Liver (tissue), 9 donors: ENCODE data around the gene COL6A3. TPM values are rescaled to one million over a fixed set of nuclear protein-coding genes. Genes with fewer than 3 reads are reported as not detected.

ENCODE experiments used
- DNase-seq: peaks from one replicate; pipeline ENCODE4 v3.0.0-alpha.2; 2017; ENCODE audit warnings: low spot score
- H3K27ac ChIP-seq, 2 donors: one replicate each; pipeline ENCODE4 v1.7.0; 2013; ENCODE audit warnings: inconsistent platforms in 2 of 2, low read length in 2 of 2, control low read depth in 1 of 2, low read depth in 1 of 2, mild to moderate bottlenecking in 1 of 2
- H3K27me3 ChIP-seq, 4 donors: one replicate each; pipeline versions ENCODE4 v1.6.1 to v1.7.0; 2013; ENCODE audit warnings: low read length in 3 of 4, inconsistent platforms in 1 of 4, mild to moderate bottlenecking in 1 of 4, moderate library complexity in 1 of 4; ENCODE audit not compliant: control insufficient read depth in 4 of 4, insufficient read depth in 4 of 4
- H3K36me3 ChIP-seq, 4 donors: one replicate each; pipeline versions ENCODE4 v1.6.1 to v1.7.0; 2013; ENCODE audit warnings: low read length in 3 of 4, mild to moderate bottlenecking in 3 of 4, low read depth in 1 of 4, moderate library complexity in 1 of 4; ENCODE audit not compliant: control insufficient read depth in 4 of 4, insufficient read depth in 3 of 4
- H3K4me1 ChIP-seq, 4 donors: one replicate each; pipeline versions ENCODE4 v1.6.1 to v1.7.0; 2013; ENCODE audit warnings: low read length in 3 of 4, mild to moderate bottlenecking in 3 of 4, moderate library complexity in 1 of 4; ENCODE audit not compliant: control insufficient read depth in 4 of 4, insufficient read depth in 4 of 4
- H3K4me3 ChIP-seq, 3 donors: one replicate each; pipeline versions ENCODE4 v1.6.1 to v1.7.0; 2013; ENCODE audit warnings: low read length in 3 of 3, control low read depth in 1 of 3, low read depth in 1 of 3, mild to moderate bottlenecking in 1 of 3
- H3K9ac ChIP-seq, 2 donors: one replicate each; pipeline ENCODE4 v1.7.0; 2013; ENCODE audit warnings: low read length in 2 of 2, mild to moderate bottlenecking in 2 of 2, moderate library complexity in 2 of 2, control low read depth in 1 of 2, low read depth in 1 of 2
- H3K9me3 ChIP-seq, 4 donors: one replicate each; pipeline versions ENCODE4 v1.6.1 to v1.7.0; 2013; ENCODE audit warnings: low read length in 3 of 4; ENCODE audit not compliant: control insufficient read depth in 4 of 4
- EGR1 ChIP-seq, 2 donors: IDR thresholded peaks; 2 replicates each; pipeline ENCODE4 v1.6.1; 2016 to 2018; ENCODE audit warnings: antibody characterized with exemption in 2 of 2, low read depth in 2 of 2
- FOXA1 ChIP-seq: IDR thresholded peaks from 2 replicates; pipeline ENCODE4 v1.6.1; 2016; ENCODE audit warnings: antibody characterized with exemption
- FOXA2 ChIP-seq: IDR thresholded peaks from 2 replicates; pipeline ENCODE4 v1.6.1; 2016; ENCODE audit warnings: antibody characterized with exemption
- GABPA ChIP-seq, 2 donors: IDR thresholded peaks in 1 of 2; conservative IDR thresholded peaks in 1 of 2; 2 replicates each; pipeline ENCODE4 v1.6.1; 2016; ENCODE audit warnings: antibody characterized with exemption in 2 of 2, mild to moderate bottlenecking in 1 of 2, moderate library complexity in 1 of 2
- HNF4A ChIP-seq, 2 donors: conservative IDR thresholded peaks; 2 replicates each; pipeline ENCODE4 v1.6.1; 2016; ENCODE audit warnings: antibody characterized with exemption in 2 of 2, mild to moderate bottlenecking in 2 of 2
- HNF4G ChIP-seq: IDR thresholded peaks from 2 replicates; pipeline ENCODE4 v1.6.1; 2016; ENCODE audit warnings: antibody characterized with exemption
- JUND ChIP-seq, 2 donors: IDR thresholded peaks; 2 replicates each; pipeline ENCODE4 v1.6.1; 2016; ENCODE audit warnings: antibody characterized with exemption in 2 of 2
- NR2F2 ChIP-seq: IDR thresholded peaks from 2 replicates; pipeline ENCODE4 v1.6.1; 2016; ENCODE audit warnings: antibody characterized with exemption
- RAD21 ChIP-seq, 2 donors: IDR thresholded peaks; 2 replicates each; pipeline ENCODE4 v1.6.1; 2016; ENCODE audit warnings: antibody characterized with exemption in 2 of 2, mild to moderate bottlenecking in 2 of 2
- RXRA ChIP-seq, 2 donors: IDR thresholded peaks; 2 replicates each; pipeline ENCODE4 v1.6.1; 2017 to 2018; ENCODE audit warnings: antibody characterized with exemption in 2 of 2, mild to moderate bottlenecking in 1 of 2
- SP1 ChIP-seq: IDR thresholded peaks from 2 replicates; pipeline ENCODE4 v1.6.1; 2018; ENCODE audit warnings: antibody characterized with exemption, mild to moderate bottlenecking
- TAF1 ChIP-seq: conservative IDR thresholded peaks from 2 replicates; pipeline ENCODE4 v1.6.1; 2016; ENCODE audit warnings: antibody characterized with exemption, mild to moderate bottlenecking
- YY1 ChIP-seq: IDR thresholded peaks from 2 replicates; pipeline ENCODE4 v1.6.1; 2016; ENCODE audit warnings: antibody characterized with exemption, mild to moderate bottlenecking
- WGBS: extraction: QIAGEN DNeasy Blood & Tissue Kit; methylation state at CpG from one replicate; pipeline ENCODE4 v1.1.7; 2013; 5-methylcytosine and 5-hydroxymethylcytosine counted together
- polyA plus RNA-seq, 2 donors: library from polyadenylated mRNA; stranded (reverse) in 1 of 2; unstranded in 1 of 2; fragments of 200-250 nt in 1 of 2; fragments of >200 nt in 1 of 2; fragmentation: Nextera tagmentation in 1 of 2; extraction: Ambion mirVana in 1 of 2; gene quantifications; one replicate each; pipeline versions ENCODE4 v1.2.1 to v1.2.3, GENCODE V29; 2013 to 2015
- total RNA-seq, 2 donors: library from RNA; depleted of rRNA; stranded (reverse); fragments of >200 nt; gene quantifications; one replicate each; pipeline ENCODE4 v1.2.3, GENCODE V29; 2014
- TF ChIP-seq, protein P1 (sequence below): fragments of 150-350 bp; IDR thresholded peaks from 2 replicates; pipeline ENCODE4 v1.5.1; 2017; ENCODE audit warnings: improper control_type of control experiment, low read depth, low read length; ENCODE audit not compliant: missing input control
- TF ChIP-seq, protein P2 (sequence below): IDR thresholded peaks from 2 replicates; pipeline ENCODE4 v1.6.1; 2016; ENCODE audit warnings: antibody characterized with exemption
- TF ChIP-seq, protein P3 (sequence below): IDR thresholded peaks from 2 replicates; pipeline ENCODE4 v1.6.1; 2016; ENCODE audit warnings: antibody characterized with exemption
- TF ChIP-seq, protein P4 (sequence below): IDR thresholded peaks from 2 replicates; pipeline ENCODE4 v1.6.1; 2016; ENCODE audit warnings: antibody characterized with exemption, mild to moderate bottlenecking
- TF ChIP-seq, protein P5 (sequence below): IDR thresholded peaks from 2 replicates; pipeline ENCODE4 v1.6.1; 2016; ENCODE audit warnings: antibody characterized with exemption
- donor health status: healthy.
- donor health status: healthy.
- donor health status: healthy.
- donor health status: healthy.
- donor health status: healthy.

COL6A3 gene
- total and polyA plus RNA-seq, 4 donors, result 1.7 to 28.7 (median 17.5) TPM

DNA sequence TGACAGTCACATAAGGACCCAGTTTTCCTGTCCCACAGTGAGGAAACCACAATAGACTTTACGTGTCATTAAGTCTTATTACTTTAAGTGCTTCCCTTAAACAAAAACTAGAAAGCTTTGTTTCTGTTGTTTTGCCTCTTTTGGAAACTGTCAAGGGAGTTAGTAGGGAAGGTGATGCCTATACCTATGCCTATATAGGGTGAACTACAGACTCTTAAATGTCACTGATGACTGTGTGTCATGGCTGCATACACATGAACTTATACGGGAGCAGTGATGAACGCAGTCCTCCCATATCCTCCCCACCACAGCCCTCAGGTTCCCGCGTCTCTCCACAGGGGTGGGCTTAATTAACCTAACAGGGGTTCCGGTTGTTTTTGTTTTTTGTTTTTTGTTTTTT lies 97.6 kb downstream of the COL6A3 start:
- no peaks in the 10 kb centered on the region for H3K9me3 ChIP-seq
- no peaks in the 10 kb centered on the region for H3K4me1 ChIP-seq
- WGBS, result 70% methylated on average over 6 of the region's 6 CpGs
- no peak for DNase-seq
- H3K9ac ChIP-seq, result no peak overlapping the region
- TF ChIP-seq HNF4G, result no peak
- no peak for TF ChIP-seq HNF4A (conservative IDR thresholded peaks at IDR 0.05)
- no peak for TF ChIP-seq TAF1
- no peak for TF ChIP-seq GABPA (IDR thresholded peaks at IDR 0.05 in 1 of 2, conservative IDR thresholded peaks at IDR 0.05 in 1 of 2)
- TF ChIP-seq, protein P1, sequence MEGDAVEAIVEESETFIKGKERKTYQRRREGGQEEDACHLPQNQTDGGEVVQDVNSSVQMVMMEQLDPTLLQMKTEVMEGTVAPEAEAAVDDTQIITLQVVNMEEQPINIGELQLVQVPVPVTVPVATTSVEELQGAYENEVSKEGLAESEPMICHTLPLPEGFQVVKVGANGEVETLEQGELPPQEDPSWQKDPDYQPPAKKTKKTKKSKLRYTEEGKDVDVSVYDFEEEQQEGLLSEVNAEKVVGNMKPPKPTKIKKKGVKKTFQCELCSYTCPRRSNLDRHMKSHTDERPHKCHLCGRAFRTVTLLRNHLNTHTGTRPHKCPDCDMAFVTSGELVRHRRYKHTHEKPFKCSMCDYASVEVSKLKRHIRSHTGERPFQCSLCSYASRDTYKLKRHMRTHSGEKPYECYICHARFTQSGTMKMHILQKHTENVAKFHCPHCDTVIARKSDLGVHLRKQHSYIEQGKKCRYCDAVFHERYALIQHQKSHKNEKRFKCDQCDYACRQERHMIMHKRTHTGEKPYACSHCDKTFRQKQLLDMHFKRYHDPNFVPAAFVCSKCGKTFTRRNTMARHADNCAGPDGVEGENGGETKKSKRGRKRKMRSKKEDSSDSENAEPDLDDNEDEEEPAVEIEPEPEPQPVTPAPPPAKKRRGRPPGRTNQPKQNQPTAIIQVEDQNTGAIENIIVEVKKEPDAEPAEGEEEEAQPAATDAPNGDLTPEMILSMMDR, result no peak
- TF ChIP-seq RXRA (IDR thresholded peaks at IDR 0.05), result no peak
- TF ChIP-seq, protein P2, sequence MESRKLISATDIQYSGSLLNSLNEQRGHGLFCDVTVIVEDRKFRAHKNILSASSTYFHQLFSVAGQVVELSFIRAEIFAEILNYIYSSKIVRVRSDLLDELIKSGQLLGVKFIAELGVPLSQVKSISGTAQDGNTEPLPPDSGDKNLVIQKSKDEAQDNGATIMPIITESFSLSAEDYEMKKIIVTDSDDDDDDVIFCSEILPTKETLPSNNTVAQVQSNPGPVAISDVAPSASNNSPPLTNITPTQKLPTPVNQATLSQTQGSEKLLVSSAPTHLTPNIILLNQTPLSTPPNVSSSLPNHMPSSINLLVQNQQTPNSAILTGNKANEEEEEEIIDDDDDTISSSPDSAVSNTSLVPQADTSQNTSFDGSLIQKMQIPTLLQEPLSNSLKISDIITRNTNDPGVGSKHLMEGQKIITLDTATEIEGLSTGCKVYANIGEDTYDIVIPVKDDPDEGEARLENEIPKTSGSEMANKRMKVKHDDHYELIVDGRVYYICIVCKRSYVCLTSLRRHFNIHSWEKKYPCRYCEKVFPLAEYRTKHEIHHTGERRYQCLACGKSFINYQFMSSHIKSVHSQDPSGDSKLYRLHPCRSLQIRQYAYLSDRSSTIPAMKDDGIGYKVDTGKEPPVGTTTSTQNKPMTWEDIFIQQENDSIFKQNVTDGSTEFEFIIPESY, result no peak
- TF ChIP-seq, protein P3, sequence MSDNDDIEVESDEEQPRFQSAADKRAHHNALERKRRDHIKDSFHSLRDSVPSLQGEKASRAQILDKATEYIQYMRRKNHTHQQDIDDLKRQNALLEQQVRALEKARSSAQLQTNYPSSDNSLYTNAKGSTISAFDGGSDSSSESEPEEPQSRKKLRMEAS, result no peak
- TF ChIP-seq JUND (IDR thresholded peaks at IDR 0.05), result no peak
- no peak for TF ChIP-seq NR2F2
- TF ChIP-seq RAD21 (IDR thresholded peaks at IDR 0.05), result no peak
- no peak for TF ChIP-seq FOXA2
- no peak for TF ChIP-seq YY1
- TF ChIP-seq, protein P4, sequence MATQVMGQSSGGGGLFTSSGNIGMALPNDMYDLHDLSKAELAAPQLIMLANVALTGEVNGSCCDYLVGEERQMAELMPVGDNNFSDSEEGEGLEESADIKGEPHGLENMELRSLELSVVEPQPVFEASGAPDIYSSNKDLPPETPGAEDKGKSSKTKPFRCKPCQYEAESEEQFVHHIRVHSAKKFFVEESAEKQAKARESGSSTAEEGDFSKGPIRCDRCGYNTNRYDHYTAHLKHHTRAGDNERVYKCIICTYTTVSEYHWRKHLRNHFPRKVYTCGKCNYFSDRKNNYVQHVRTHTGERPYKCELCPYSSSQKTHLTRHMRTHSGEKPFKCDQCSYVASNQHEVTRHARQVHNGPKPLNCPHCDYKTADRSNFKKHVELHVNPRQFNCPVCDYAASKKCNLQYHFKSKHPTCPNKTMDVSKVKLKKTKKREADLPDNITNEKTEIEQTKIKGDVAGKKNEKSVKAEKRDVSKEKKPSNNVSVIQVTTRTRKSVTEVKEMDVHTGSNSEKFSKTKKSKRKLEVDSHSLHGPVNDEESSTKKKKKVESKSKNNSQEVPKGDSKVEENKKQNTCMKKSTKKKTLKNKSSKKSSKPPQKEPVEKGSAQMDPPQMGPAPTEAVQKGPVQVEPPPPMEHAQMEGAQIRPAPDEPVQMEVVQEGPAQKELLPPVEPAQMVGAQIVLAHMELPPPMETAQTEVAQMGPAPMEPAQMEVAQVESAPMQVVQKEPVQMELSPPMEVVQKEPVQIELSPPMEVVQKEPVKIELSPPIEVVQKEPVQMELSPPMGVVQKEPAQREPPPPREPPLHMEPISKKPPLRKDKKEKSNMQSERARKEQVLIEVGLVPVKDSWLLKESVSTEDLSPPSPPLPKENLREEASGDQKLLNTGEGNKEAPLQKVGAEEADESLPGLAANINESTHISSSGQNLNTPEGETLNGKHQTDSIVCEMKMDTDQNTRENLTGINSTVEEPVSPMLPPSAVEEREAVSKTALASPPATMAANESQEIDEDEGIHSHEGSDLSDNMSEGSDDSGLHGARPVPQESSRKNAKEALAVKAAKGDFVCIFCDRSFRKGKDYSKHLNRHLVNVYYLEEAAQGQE, result no peak
- TF ChIP-seq, protein P5, sequence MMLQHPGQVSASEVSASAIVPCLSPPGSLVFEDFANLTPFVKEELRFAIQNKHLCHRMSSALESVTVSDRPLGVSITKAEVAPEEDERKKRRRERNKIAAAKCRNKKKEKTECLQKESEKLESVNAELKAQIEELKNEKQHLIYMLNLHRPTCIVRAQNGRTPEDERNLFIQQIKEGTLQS, result no peak
- TF ChIP-seq FOXA1, result no peak
- TF ChIP-seq EGR1 (IDR thresholded peaks at IDR 0.05; ENCODE audit: low read depth in 2 of 2), result no peak
- no peak for TF ChIP-seq SP1
- no peak overlapping the region for H3K4me3 ChIP-seq
- H3K27ac ChIP-seq, result peak overlapping the region; percentile 7 to 59
- H3K27me3 ChIP-seq, result no peaks in the 10 kb centered on the region
- H3K36me3 ChIP-seq, result no peaks in the 10 kb centered on the region
